Activated naive CD8-positive, alpha-beta T cell treated with anti-CD3 and anti-CD28 coated beads, Interleukin-2, amount 10 ng/mL, durations not matched to agents 7 days and 5 days (primary cell): ENCODE measurements around the gene TMEM9. TPM values are rescaled to one million over a fixed set of nuclear protein-coding genes. Genes with fewer than 3 reads are reported as not detected.

ENCODE experiments used
- ATAC-seq: fragments of 150-1000 bp; cut with Tn5 transposase; one replicate; pipeline ENCODE4 v1.10.0; 2021; ENCODE audit warnings: low read depth, moderate library complexity
- POLR2A ChIA-PET: fragments of 350-600 bp; sonication (Branson Sonifier 250); formaldehyde crosslinking; loops from one replicate; lab custom pipeline; 2021; ENCODE audit warnings: antibody characterized with exemption; lab: Charles Lee
- DNase-seq: peaks from one replicate; pipeline ENCODE4 v3.0.0; 2021
- H3K27ac Mint-ChIP-seq: one replicate; pipeline ENCODE4 v1.8.0; 2022; ENCODE audit warnings: mild to moderate bottlenecking, mixed read lengths
- H3K27me3 Mint-ChIP-seq: one replicate; pipeline ENCODE4 v1.8.0; 2022; ENCODE audit warnings: mild to moderate bottlenecking, moderate library complexity, mixed read lengths
- H3K36me3 Mint-ChIP-seq: one replicate; pipeline ENCODE4 v1.8.0; 2021; ENCODE audit warnings: mild to moderate bottlenecking, mixed read lengths
- H3K4me1 Mint-ChIP-seq: one replicate; pipeline ENCODE4 v1.8.0; 2021; ENCODE audit warnings: mixed read lengths
- H3K4me3 Mint-ChIP-seq: one replicate; pipeline ENCODE4 v1.8.0; 2022; ENCODE audit warnings: mild to moderate bottlenecking, moderate library complexity, mixed read lengths
- H3K9me3 Mint-ChIP-seq: one replicate; pipeline ENCODE4 v1.8.0; 2021; ENCODE audit warnings: mixed read lengths
- total RNA-seq, 2 experiments: library from RNA; stranded (reverse); gene quantifications; one replicate each; pipeline ENCODE4 v1.2.3, GENCODE V29; 2021

TMEM9 gene
- total RNA-seq, 2 experiments from 2014 or later = 20.8 to 26.1 TPM

DNA sequence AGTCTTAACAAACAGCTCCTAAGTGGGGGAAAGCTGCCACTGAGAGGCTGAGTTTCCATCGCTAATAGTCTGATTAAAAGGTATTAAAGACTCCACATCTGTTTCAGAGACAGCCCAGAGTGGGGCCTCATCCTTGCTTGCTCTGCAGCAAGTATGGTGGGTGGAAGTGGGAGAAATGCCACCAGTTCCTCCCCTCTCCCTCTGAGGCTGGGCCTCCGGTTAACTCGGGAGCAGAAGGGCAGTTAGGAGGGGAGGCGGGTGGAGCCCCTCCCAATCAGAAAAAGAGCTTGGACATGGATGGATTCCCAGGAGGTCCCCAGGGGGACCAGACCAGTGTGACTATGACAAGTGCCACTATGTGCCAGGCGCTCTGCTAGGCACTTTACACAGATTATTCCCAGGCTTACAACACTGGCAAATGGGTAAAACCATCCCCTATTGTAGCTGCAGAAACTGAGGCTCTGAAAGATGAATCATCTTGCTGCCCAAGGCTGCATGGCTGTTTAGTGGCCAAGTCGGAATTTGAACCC lies 15.9 kb downstream of the TMEM9 start:
- DNase-seq = no peak
- no peak for ATAC-seq
- H3K27me3 Mint-ChIP-seq = no peaks in the 10 kb centered on the region
- no peak overlapping the region for H3K4me3 Mint-ChIP-seq
- H3K27ac Mint-ChIP-seq = no peak overlapping the region
- H3K9me3 Mint-ChIP-seq = no peaks in the 10 kb centered on the region
- peaks cover 2% of the 10 kb centered on the region for H3K36me3 Mint-ChIP-seq
- POLR2A ChIA-PET = no interaction called here
- H3K4me1 Mint-ChIP-seq = no peaks in the 10 kb centered on the region

DNA sequence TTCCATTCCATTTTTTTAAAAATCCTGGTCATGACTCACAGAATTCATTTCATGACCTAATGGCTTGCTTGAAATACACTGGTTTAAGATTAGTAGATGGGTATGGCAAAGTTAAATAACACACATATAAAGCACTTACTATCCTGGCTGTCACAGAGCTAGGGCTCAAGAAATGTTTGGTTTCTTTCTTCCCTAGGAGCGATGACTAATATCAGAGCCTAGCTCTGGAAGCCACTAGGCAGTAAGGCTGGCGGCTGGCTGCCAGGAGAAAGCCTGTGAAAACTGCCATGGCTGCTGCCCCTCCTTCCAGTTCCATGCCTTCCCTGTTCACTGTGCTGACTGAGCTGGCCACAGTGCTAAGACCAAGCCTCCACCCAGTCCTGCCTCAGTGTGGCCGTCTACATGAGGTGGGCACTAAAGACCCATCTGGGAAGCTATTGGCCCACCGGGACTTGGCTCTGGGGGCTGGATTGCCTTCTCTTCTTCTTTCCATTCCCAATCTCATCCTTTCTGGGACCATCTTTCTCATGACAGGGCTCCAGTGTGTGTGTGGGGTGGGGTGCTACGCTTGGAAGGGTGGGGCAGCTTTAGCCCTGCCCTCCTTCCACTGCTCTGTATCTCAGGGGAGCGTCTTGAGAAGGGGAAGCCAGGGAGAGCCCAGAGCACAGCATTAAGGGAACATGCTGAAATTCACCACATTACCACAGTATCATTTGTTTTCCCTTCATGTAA lies 16.5 kb downstream of the TMEM9 start:
- ATAC-seq (no peak), DNase-seq (no peak)
- H3K27me3 Mint-ChIP-seq = no peaks in the 10 kb centered on the region
- no peak overlapping the region for H3K4me3 Mint-ChIP-seq
- H3K9me3 Mint-ChIP-seq = no peaks in the 10 kb centered on the region
- H3K4me1 Mint-ChIP-seq = no peaks in the 10 kb centered on the region
- no peaks in the 10 kb centered on the region for H3K36me3 Mint-ChIP-seq
- H3K27ac Mint-ChIP-seq = no peak overlapping the region
- POLR2A ChIA-PET = no interaction called here

DNA sequence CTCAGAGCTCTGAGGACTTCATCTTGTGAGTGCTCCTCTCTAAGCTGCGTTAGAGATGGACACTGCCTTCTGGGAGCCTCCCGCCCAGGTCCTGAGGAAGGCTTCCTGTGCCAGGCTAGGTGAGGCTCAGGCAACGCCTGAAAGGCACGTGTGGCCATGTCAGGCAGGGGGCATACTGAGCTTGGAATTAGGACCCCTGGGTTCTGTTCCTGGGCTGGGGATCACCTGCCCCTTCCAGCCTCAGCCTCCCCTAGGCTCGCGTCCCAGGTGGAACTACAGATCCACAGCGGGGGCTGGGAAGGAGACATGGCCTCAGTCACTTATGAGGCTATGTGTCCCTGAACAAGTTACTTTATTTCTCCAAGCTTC lies 17.3 kb downstream of the TMEM9 start:
- no peaks in the 10 kb centered on the region for H3K36me3 Mint-ChIP-seq
- no peaks in the 10 kb centered on the region for H3K9me3 Mint-ChIP-seq
- H3K4me3 Mint-ChIP-seq = no peak overlapping the region
- no peaks in the 10 kb centered on the region for H3K4me1 Mint-ChIP-seq
- POLR2A ChIA-PET = interaction anchor here (0.7 kb wide), 1 partner anchor 10 kb away, joined by 3 read pairs; no protein-coding TSS in a partner anchor
- H3K27me3 Mint-ChIP-seq = no peaks in the 10 kb centered on the region
- H3K27ac Mint-ChIP-seq = no peak overlapping the region
- DNase-seq = no peak
- no peak for ATAC-seq

DNA sequence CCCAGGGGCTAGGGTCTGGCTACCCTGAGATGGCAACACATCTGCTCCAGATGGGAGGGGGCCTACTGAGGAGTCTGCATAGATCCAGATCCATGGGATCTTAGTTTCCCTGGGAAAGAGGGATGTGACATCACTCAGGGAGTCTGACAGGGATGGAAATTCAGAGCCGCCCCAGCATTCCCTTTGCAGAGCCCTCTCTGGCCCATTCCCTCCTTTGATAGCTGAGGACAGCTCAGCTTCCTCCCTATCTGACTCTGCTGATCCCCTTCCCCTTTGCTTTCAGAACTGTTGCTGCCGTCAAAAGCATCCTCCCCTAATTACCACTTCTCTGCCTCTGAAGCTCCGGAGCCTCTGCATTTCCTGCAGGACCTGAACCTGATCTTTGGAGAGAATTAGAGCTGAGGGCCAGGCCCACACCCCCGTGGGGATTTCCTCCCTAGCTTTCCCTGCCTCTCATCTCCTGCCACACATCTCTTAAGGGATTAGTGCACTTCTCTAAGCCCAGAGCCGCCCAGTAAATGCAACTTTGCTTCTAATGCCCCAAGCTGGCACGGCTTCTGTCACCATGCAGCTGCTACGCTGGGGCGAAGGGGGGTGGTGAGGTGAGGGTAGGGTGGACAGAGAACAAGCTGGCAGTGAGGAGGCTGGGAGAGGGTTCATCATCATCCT lies 17.8 kb downstream of the TMEM9 start:
- Mint-ChIP-seq H3K36me3 (no peaks in the 10 kb centered on the region), H3K27me3 (no peaks in the 10 kb centered on the region), H3K4me3 (no peak overlapping the region), H3K27ac (no peak overlapping the region), H3K9me3 (no peaks in the 10 kb centered on the region), H3K4me1 (no peaks in the 10 kb centered on the region)
- no peak for DNase-seq
- ATAC-seq = no peak
- POLR2A ChIA-PET = interaction anchor here (0.7 kb wide), 1 partner anchor 10 kb away, joined by 3 read pairs; no protein-coding TSS in a partner anchor

DNA sequence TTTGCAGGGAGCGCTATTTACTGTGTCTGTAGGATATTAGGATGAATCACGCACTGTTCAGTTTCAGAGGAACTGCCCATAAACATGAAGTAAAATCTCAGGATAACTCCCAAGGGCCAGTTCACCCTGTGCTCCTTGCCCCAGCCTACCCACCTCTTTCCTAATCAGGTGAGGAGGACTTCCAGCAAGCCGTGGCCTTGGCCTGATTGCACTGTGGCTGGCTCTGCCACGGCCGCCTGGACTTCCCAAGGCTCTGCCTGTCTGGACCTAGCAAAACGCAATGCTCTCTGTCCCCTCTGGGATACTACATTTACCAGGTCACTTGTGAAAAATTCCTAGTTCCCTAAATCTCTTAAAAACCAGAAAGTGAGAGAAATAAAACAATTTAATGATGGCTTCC lies 19.9 kb downstream of the TMEM9 start:
- Mint-ChIP-seq H3K36me3 (no peaks in the 10 kb centered on the region), H3K9me3 (no peaks in the 10 kb centered on the region), H3K27me3 (no peaks in the 10 kb centered on the region), H3K27ac (no peak overlapping the region), H3K4me1 (no peaks in the 10 kb centered on the region), H3K4me3 (no peak overlapping the region)
- no peak for ATAC-seq
- POLR2A ChIA-PET = no interaction called here
- DNase-seq = no peak

DNA sequence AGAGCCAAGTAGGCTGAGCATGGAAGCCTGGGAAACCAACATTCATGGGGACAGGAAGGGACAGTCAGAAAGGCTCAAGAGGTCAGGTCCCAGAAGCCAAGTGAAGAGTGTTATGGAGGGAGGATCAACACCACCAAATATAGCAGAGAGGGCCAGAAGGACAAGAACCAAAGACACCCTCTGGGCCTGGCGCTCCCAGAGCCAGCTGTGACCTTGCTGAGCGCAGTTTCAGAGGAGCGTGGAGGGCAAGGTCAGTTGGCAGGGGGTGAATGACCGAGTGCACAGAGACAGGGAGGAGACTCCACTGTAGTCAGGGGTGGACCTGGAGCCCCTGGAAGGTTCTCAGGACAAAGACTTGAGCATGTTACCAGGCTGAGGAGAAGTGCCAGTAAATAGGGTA lies 22.9 kb downstream of the TMEM9 start:
- no peak for ATAC-seq

DNA sequence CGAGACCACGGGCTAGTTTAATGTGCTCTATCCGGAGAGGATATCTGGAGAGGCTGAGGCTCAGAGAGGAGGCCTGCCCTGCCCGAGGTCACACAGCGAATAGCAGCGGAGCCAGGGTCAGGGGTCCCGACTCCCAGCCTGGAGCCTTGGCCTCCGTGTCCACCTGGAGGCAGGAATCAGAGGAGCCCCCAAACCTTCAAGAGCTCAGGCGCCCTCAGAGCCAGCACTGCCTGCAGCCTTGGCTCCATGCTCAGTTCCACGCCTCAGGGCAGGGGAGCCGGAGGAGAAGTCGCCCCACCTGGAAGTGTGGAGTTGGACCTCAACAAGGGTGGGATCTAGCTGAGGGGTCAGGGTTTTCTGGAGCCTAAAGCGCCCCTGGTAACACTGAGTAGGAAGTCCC lies 25.3 kb downstream of the TMEM9 start:
- POLR2A ChIA-PET = no interaction called here

More for the DNA sequence above, 22.9 kb downstream of the TMEM9 start:
- Mint-ChIP-seq H3K9me3 (no peaks in the 10 kb centered on the region), H3K27ac (no peak overlapping the region), H3K4me1 (no peaks in the 10 kb centered on the region), H3K27me3 (no peaks in the 10 kb centered on the region), H3K36me3 (no peaks in the 10 kb centered on the region), H3K4me3 (no peak overlapping the region)
- POLR2A ChIA-PET = no interaction called here
- no peak for DNase-seq

DNA sequence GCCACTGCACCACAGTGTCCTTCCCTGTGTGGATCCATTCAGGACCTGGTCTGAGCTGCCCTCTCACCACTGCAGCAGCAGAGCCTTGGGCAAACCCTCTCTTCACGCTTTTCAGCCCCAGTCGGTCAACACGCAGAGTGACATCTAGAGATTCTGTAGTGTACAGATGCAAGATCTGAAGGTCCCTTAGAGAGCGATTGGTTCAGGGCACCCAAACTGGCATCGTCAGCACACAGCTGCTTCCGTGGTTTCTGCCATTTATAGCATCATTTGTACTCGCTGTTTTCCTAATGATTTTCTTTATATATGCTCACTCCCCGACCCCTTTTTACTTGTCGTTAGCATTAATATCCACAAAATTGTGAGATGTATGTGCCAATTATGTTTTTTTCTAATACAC lies 25.8 kb downstream of the TMEM9 start:
- no peak for DNase-seq
- Mint-ChIP-seq H3K36me3 (no peaks in the 10 kb centered on the region), H3K27ac (no peak overlapping the region), H3K4me3 (no peak overlapping the region), H3K27me3 (peaks cover 12% of the 10 kb centered on the region), H3K9me3 (no peaks in the 10 kb centered on the region), H3K4me1 (no peaks in the 10 kb centered on the region)
- POLR2A ChIA-PET = no interaction called here
- no peak for ATAC-seq

More for the DNA sequence above, 25.3 kb downstream of the TMEM9 start:
- Mint-ChIP-seq H3K4me3 (no peak overlapping the region), H3K27me3 (peaks cover 8% of the 10 kb centered on the region), H3K36me3 (no peaks in the 10 kb centered on the region), H3K9me3 (no peaks in the 10 kb centered on the region), H3K4me1 (no peaks in the 10 kb centered on the region), H3K27ac (no peak overlapping the region)
- DNase-seq = no peak
- ATAC-seq = no peak

DNA sequence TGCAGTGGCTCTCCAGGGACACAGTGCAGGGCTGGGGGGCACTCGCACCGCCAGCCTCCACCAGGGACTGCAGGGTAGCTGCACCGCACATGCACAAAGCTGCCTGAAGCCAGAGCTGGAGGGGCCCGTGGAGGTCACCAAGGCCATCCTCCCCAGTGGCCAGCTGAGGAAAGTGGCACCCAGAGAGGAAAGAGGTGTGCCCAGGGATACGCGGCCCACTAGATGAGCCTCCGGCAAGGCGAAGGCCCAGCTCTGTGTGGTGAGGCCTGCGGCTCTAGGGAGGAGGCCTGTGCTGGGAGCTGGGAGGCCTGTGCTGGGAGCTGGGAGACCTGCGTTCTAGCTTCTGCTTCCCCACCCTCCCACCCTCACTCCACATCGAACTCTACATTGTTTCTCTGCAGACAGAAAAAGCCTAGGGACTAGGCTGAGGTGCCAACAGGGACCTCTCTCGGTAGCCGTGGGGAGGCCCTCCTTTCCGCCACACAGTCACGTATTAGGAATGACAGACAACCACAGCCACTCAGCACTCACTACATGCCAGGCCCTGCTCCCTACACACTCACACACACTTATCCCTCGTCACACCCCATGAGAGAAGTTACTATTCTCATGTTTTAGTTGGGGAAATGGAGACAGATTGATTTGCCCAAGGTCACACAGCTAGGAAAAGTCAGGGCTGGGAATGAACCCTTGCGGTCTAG lies 26.4 kb downstream of the TMEM9 start:
- Mint-ChIP-seq H3K27me3 (peaks cover 14% of the 10 kb centered on the region), H3K4me1 (no peaks in the 10 kb centered on the region), H3K9me3 (no peaks in the 10 kb centered on the region), H3K36me3 (no peaks in the 10 kb centered on the region), H3K4me3 (no peak overlapping the region), H3K27ac (no peak overlapping the region)
- POLR2A ChIA-PET = no interaction called here
- no peak for DNase-seq
- no peak for ATAC-seq

DNA sequence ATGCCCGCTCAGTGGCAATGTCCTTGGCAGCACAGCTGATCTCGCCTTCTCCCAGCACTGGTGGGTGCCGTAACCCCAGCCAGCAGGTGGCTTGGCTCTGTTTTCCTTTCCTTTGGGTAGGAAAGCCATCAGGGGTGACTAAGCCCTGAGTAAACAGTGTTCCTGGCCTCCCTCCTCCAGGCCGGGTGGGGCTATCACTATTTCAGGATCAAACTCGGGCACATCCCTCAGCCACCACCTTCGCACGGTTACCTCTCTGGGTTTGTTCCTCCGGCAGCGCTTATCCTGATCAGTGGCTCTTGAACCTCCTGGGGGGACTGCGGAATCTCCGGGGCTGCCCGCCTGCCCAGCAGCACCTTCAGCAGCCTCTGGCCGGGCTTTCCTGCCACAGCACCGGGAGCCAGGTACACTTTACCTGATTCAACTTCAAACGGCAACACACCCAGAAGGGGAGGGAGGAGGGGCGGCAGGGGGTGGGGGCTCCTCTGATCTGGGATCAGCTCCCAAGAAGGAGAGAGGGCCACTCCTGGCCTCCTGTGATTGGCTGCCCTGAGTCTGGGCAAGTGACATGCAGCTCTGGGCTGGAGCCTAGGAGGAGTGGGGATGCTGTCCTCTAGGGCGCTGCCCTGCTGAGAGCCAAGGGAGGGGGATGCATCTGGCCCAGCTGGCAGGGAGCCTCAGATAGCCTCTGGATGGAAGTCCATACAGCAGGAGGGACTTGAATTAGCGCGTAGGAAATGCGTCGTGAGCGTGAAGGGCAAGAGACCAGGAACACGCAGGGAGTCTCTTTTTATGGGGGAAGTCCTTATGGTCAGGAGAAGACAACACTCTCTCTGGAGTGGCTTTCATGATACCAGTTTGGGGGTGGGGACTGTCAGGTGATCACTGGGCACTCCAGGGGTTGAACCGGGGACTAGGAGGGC lies 27.2 kb downstream of the TMEM9 start, which contains the start of gene ASCL5:
ASCL5 (minus strand) TSS at position 353 of the 923 bp plus-strand sequence. CDS start 11,812 bp downstream, outside the sequence.
- Mint-ChIP-seq H3K27me3 (peaks cover 15% of the 10 kb centered on the region), H3K27ac (no peak within 1 kb of the TSS), H3K9me3 (no peaks in the 10 kb centered on the region), H3K36me3 (no peaks in the 10 kb centered on the region), H3K4me3 (no peak within 1 kb of the TSS), H3K4me1 (no peaks in the 10 kb centered on the region)
- POLR2A ChIA-PET = no interaction called here
- no peak for DNase-seq
- no peak for ATAC-seq

DNA sequence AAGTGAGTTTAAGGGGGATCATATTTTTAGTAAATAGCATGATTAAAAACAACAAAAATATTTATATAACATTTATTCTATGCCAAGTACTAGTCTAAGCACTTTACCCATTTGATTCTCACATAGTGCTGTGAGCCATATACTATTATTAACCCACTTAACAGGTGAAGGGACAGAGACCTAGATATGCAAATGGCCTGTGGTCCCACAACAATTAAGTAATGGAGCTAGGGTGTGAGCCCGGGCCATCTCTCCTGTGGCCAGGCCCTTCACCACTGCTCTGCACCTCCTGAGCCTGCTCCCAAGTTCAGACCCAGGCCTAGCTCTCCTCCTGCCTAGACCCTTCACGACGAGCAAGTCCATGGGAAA lies 27.8 kb downstream of the TMEM9 start:
- POLR2A ChIA-PET = no interaction called here
- no peak overlapping the region for H3K4me3 Mint-ChIP-seq
- H3K9me3 Mint-ChIP-seq = no peaks in the 10 kb centered on the region
- H3K27ac Mint-ChIP-seq = no peak overlapping the region
- H3K36me3 Mint-ChIP-seq = no peaks in the 10 kb centered on the region
- no peaks in the 10 kb centered on the region for H3K4me1 Mint-ChIP-seq
- DNase-seq (no peak), ATAC-seq (no peak)
- H3K27me3 Mint-ChIP-seq = peaks cover 17% of the 10 kb centered on the region

DNA sequence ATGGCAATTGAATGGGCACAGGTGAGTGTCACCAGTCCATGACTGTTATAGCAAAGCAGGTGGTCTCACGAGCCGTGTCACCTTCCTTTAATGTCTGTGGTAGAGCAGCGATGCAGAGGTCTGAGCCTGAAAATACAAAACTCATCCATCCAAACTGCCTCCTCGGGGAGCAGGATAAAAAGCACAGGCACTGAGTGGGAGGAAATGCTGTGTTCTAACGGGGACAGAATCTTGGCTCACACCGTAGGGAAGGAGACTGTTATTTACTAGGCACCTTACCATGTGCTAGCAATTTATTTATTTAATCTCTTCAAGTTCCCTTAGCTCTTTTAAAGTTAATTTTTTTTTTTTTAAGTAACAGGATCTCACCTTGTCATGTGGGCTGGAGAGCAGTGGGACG lies 28.5 kb downstream of the TMEM9 start:
- Mint-ChIP-seq H3K27ac (no peak overlapping the region), H3K27me3 (peaks cover 17% of the 10 kb centered on the region), H3K4me3 (no peak overlapping the region), H3K9me3 (no peaks in the 10 kb centered on the region), H3K36me3 (no peaks in the 10 kb centered on the region), H3K4me1 (no peaks in the 10 kb centered on the region)
- no peak for DNase-seq
- POLR2A ChIA-PET = no interaction called here
- ATAC-seq = no peak

DNA sequence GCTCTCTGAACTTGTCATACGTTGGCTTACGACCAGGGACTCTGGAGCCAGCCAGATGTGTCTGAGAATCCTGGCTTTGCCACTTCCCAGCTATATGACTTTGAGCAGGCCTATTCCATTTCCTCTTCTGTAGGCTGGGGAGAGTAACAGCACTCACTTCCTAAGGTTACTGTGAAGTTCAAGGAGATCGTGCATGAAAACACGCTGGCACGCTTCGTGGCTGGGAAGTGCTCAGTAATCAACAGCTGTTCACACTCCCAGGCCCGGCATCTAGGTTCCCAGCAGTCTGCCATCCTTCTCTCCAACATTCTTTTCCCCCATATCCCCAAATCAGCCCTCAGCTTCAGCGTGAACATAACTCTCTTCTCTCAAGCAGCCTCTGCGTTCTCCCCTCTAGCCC lies 29.3 kb downstream of the TMEM9 start:
- no peaks in the 10 kb centered on the region for H3K36me3 Mint-ChIP-seq
- H3K4me3 Mint-ChIP-seq = no peak overlapping the region
- no peak overlapping the region for H3K27ac Mint-ChIP-seq
- no peaks in the 10 kb centered on the region for H3K9me3 Mint-ChIP-seq
- DNase-seq = no peak
- POLR2A ChIA-PET = no interaction called here
- H3K27me3 Mint-ChIP-seq = peaks cover 17% of the 10 kb centered on the region
- ATAC-seq = no peak
- H3K4me1 Mint-ChIP-seq = no peaks in the 10 kb centered on the region
